ENCODE data around the gene FOXS1. TPM values are rescaled to one million over a fixed set of nuclear protein-coding genes. Genes with fewer than 3 reads are reported as not detected.

FOXS1 gene
- polyA plus RNA-seq, 3 donors, result not detected

DNA sequence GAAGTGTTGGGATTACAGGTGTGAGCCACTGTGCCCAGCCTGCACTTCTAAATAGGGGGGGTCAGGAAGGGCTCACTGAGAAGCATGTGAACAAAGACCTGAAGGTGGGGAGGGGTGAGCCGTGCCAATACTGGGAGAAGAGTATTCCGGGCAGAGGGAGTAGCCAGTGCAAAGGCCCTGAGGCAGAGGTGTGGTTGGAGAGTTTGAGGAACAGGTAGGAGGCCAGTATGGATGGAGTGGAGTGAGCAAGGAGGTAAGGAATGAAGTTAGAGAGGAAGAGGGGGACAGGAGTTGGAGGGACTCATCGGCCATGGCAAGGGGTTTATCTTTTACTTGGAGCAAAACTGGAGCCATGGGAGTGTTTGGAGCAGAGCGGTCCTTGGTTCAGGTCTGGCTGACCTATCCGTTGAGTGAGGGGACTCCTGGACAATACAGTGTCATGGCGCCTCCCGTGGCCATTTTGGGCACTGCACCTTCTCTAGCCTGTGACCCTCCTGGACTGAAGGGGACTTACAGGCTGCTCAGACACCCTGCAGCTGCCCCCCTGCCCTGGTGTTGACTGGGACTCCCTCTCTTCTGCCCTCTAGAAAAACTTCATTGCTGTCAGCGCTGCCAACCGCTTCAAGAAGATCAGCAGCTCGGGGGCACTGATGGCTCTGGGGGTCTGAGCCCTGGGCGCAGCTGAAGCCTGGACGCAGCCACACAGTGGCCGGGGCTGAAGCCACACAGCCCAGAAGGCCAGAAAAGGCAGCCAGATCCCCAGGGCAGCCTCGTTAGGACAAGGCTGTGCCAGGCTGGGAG lies 12.1 kb downstream of the FOXS1 start:
- H3K27me3 Mint-ChIP-seq (ENCODE audit: low read depth in 3 of 3), result peaks cover 17 to 42% (median 34%) of the 10 kb centered on the region in 3 donors
- Histone ChIP-seq H3K4me3 (replicated peaks in 1 of 3; ENCODE audit: low read depth in 2 of 3, low read length in 3 of 3) (no peak overlapping the region), H3K36me3 (replicated peaks in 1 of 2; ENCODE audit: control insufficient read depth in 1 of 2, insufficient read depth in 2 of 2, low read length in 2 of 2) (no peaks in the 10 kb centered on the region), H3K27ac (ENCODE audit: low read depth in 1 of 2, low read length in 2 of 2) (no peak overlapping the region), H3K9ac (ENCODE audit: insufficient read depth, low read length, poor library complexity, severe bottlenecking) (no peak overlapping the region), H3K27me3 (ENCODE audit: control insufficient read depth in 2 of 2, insufficient read depth in 2 of 2, low read length in 2 of 2) (peaks cover 0 to 33% of the 10 kb centered on the region in 2 donors), H4K20me1 (ENCODE audit: insufficient read depth, low read length) (no peaks in the 10 kb centered on the region), H2AFZ (ENCODE audit: insufficient read depth, low read depth, low read length, poor library complexity, severe bottlenecking) (no peak overlapping the region), H3K4me1 (ENCODE audit: control insufficient read depth in 1 of 2, insufficient read depth in 2 of 2, low read length in 2 of 2) (peaks cover 33 to 34% of the 10 kb centered on the region in 2 donors), H3K4me2 (replicated peaks; ENCODE audit: extremely low read depth, low read length, poor library complexity, severe bottlenecking) (no peak overlapping the region), H3K9me3 (replicated peaks in 1 of 2; ENCODE audit: control insufficient read depth in 1 of 2, insufficient read depth in 1 of 2, low read length in 2 of 2) (no peaks in the 10 kb centered on the region), H3K79me2 (ENCODE audit: insufficient read depth, low read length) (no peaks in the 10 kb centered on the region)
- H3K4me3 Mint-ChIP-seq, result peak overlapping the region in 1 of 2 donors; percentile 35
- DNase-seq, result peak; percentile 41 to 67 (median 60)
- peaks cover 0 to 2% of the 10 kb centered on the region in 2 donors for H3K36me3 Mint-ChIP-seq
- no peaks in the 10 kb centered on the region for H3K4me1 Mint-ChIP-seq
- H3K9me3 Mint-ChIP-seq, result peaks cover 0 to 2% (median 0%) of the 10 kb centered on the region in 7 donors
- TF ChIP-seq, protein P1, sequence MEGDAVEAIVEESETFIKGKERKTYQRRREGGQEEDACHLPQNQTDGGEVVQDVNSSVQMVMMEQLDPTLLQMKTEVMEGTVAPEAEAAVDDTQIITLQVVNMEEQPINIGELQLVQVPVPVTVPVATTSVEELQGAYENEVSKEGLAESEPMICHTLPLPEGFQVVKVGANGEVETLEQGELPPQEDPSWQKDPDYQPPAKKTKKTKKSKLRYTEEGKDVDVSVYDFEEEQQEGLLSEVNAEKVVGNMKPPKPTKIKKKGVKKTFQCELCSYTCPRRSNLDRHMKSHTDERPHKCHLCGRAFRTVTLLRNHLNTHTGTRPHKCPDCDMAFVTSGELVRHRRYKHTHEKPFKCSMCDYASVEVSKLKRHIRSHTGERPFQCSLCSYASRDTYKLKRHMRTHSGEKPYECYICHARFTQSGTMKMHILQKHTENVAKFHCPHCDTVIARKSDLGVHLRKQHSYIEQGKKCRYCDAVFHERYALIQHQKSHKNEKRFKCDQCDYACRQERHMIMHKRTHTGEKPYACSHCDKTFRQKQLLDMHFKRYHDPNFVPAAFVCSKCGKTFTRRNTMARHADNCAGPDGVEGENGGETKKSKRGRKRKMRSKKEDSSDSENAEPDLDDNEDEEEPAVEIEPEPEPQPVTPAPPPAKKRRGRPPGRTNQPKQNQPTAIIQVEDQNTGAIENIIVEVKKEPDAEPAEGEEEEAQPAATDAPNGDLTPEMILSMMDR (IDR thresholded peaks at IDR 0.05), result peak; percentile 99
- peak overlapping the region in 2 of 7 donors; percentile 32 to 61 for H3K27ac Mint-ChIP-seq
- 77% methylated on average over 14 of the region's 14 CpGs for WGBS (ENCODE audit: insufficient coverage)
- intact Hi-C loops (cut with micrococcal nuclease), result no loop called here

DNA sequence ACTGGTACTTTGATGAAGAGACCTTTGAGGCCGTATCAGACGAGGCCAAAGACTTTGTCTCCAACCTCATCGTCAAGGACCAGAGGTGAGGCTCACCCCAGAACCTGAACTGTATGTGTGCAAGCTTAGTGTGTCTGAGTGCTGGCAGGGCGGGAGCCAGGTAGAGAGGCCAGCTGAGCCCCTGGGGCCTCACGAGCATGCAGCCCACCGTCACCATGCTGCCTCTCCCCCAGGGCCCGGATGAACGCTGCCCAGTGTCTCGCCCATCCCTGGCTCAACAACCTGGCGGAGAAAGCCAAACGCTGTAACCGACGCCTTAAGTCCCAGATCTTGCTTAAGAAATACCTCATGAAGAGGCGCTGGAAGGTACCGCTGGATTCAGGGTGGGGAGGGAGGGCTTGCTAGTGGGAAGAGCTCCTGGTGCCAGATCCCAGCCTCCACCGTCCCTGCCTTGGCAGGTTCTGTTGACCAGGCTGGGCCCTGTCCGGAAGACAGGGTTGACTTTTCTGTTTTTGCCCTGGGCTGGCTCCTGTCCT lies 13.6 kb downstream of the FOXS1 start:
- no peak overlapping the region for H3K9ac ChIP-seq (ENCODE audit: insufficient read depth, low read length, poor library complexity, severe bottlenecking)
- H3K4me3 ChIP-seq (replicated peaks in 1 of 3; ENCODE audit: low read depth in 2 of 3, low read length in 3 of 3), result no peak overlapping the region
- peaks cover 0 to 20% of the 10 kb centered on the region in 2 donors for H3K27me3 ChIP-seq (ENCODE audit: control insufficient read depth in 2 of 2, insufficient read depth in 2 of 2, low read length in 2 of 2)
- Mint-ChIP-seq H3K4me1 (no peaks in the 10 kb centered on the region), H3K36me3 (peaks cover 0 to 2% of the 10 kb centered on the region in 2 donors), H3K4me3 (no peak overlapping the region), H3K27me3 (ENCODE audit: low read depth in 3 of 3) (peaks cover 17 to 39% (median 34%) of the 10 kb centered on the region in 3 donors), H3K9me3 (peaks cover 0 to 2% (median 0%) of the 10 kb centered on the region in 7 donors), H3K27ac (no peak overlapping the region)
- H3K9me3 ChIP-seq (replicated peaks in 1 of 2; ENCODE audit: control insufficient read depth in 1 of 2, insufficient read depth in 1 of 2, low read length in 2 of 2), result no peaks in the 10 kb centered on the region
- H3K79me2 ChIP-seq (ENCODE audit: insufficient read depth, low read length), result no peaks in the 10 kb centered on the region
- H4K20me1 ChIP-seq (ENCODE audit: insufficient read depth, low read length), result no peaks in the 10 kb centered on the region
- no peak overlapping the region for H3K27ac ChIP-seq (ENCODE audit: low read depth in 1 of 2, low read length in 2 of 2)
- intact Hi-C loops (cut with micrococcal nuclease), result no loop called here
- H3K4me1 ChIP-seq (ENCODE audit: control insufficient read depth in 1 of 2, insufficient read depth in 2 of 2, low read length in 2 of 2), result peaks cover 18 to 20% of the 10 kb centered on the region in 2 donors
- H2AFZ ChIP-seq (ENCODE audit: insufficient read depth, low read depth, low read length, poor library complexity, severe bottlenecking), result no peak overlapping the region
- DNase-seq, result no peak
- WGBS (ENCODE audit: insufficient coverage), result 96% methylated on average over 16 of the region's 17 CpGs
- H3K36me3 ChIP-seq (replicated peaks in 1 of 2; ENCODE audit: control insufficient read depth in 1 of 2, insufficient read depth in 2 of 2, low read length in 2 of 2), result no peaks in the 10 kb centered on the region
- TF ChIP-seq, protein P1 (IDR thresholded peaks at IDR 0.05), result no peak
- no peak overlapping the region for H3K4me2 ChIP-seq (replicated peaks; ENCODE audit: extremely low read depth, low read length, poor library complexity, severe bottlenecking)

All from CD14-positive monocyte (primary cell).